HG02852 (cell line): Measurements from ENCODE around the gene SRGAP1.

Experiments
- ATAC-seq: cut with Tn5 transposase; IDR thresholded peaks from one replicate; pipeline ENCODE4 v1.9.1; 2021; ENCODE audit warnings: mild to moderate bottlenecking, moderate library complexity; ENCODE audit not compliant: unreplicated experiment

The SRGAP1 gene

GRCh38 chr12:64080319-64081007, 236.0 kb downstream of the SRGAP1 start:
- no peak for ATAC-seq

- no peak for ATAC-seq
These were observed 236.5 kb downstream of the SRGAP1 start for GRCh38 chr12:64081008-64081404.

GRCh38 chr12:64082116-64082515, 237.6 kb downstream of the SRGAP1 start:
- no peak for ATAC-seq

GRCh38 chr12:64082866-64083268, 238.4 kb downstream of the SRGAP1 start:
- no peak for ATAC-seq

GRCh38 chr12:64083285-64084210, 239.0 kb downstream of the SRGAP1 start:
- ATAC-seq = no peak

- no peak for ATAC-seq
These were observed 240.7 kb downstream of the SRGAP1 start for GRCh38 chr12:64085154-64085553.

- ATAC-seq = no peak
These were observed 241.5 kb downstream of the SRGAP1 start for GRCh38 chr12:64085996-64086395.

GRCh38 chr12:64086946-64087345, 242.4 kb downstream of the SRGAP1 start:
- ATAC-seq = no peak

- ATAC-seq = no peak
These were observed 243.3 kb downstream of the SRGAP1 start for GRCh38 chr12:64087761-64088160.

GRCh38 chr12:64088431-64089349, 244.2 kb downstream of the SRGAP1 start:
- ATAC-seq = no peak

GRCh38 chr12:64090047-64090446, 245.5 kb downstream of the SRGAP1 start:
- ATAC-seq = no peak

- ATAC-seq = no peak
These were observed 246.7 kb downstream of the SRGAP1 start for GRCh38 chr12:64091186-64091585.

GRCh38 chr12:64092507-64093196, 248.2 kb downstream of the SRGAP1 start:
- ATAC-seq = no peak

- no peak for ATAC-seq
These were observed 249.2 kb downstream of the SRGAP1 start for GRCh38 chr12:64093689-64094088.

- ATAC-seq = no peak
These were observed 253.0 kb downstream of the SRGAP1 start for GRCh38 chr12:64097366-64098105.

- no peak for ATAC-seq
These were observed 254.3 kb downstream of the SRGAP1 start for GRCh38 chr12:64098709-64099354.

- ATAC-seq = no peak
These were observed 254.9 kb downstream of the SRGAP1 start for GRCh38 chr12:64099397-64099796.

GRCh38 chr12:64102339-64102738, 257.8 kb downstream of the SRGAP1 start:
- no peak for ATAC-seq
